ENCODE data around the gene NSMCE4A. TPM values are rescaled to one million over a fixed set of nuclear protein-coding genes. Genes with fewer than 3 reads are reported as not detected.

The NSMCE4A gene
- total and polyA plus RNA-seq, 2 donors (not counting 3 experiments of a cell fraction or from before 2014, with no cell fraction given) = 36.8 to 51.0 TPM

GRCh38 chr10:121965996-121966395 is 9.0 kb downstream of the NSMCE4A start:
- H3K27ac ChIP-seq (ENCODE audit: insufficient read depth, low read depth, low read length) = no peak overlapping the region
- FAIRE-seq (no peak), DNase-seq (ENCODE audit: low read depth, low spot score) (no peak)
- ChIA-PET POLR2A (no interaction called here), CTCF (no interaction called here)
- no peaks in the 10 kb centered on the region for H3K9me3 ChIP-seq (replicated peaks; ENCODE audit: control insufficient read depth, insufficient read depth, low read length)
- H3K9me1 ChIP-seq (replicated peaks; ENCODE audit: control insufficient read depth, extremely low read depth, insufficient read depth, low read length) = no peaks in the 10 kb centered on the region
- H3K9ac ChIP-seq (replicated peaks; ENCODE audit: extremely low read depth, insufficient read depth, low read length) = no peak overlapping the region
- H4K20me1 ChIP-seq (replicated peaks; ENCODE audit: control insufficient read depth, extremely low read depth, insufficient read depth, low read length) = no peaks in the 10 kb centered on the region
- no peak overlapping the region for H3K4me2 ChIP-seq (ENCODE audit: insufficient read depth, low read length)
- no peak for TF ChIP-seq MYC (IDR thresholded peaks at IDR 0.05; ENCODE audit: low read depth, low read length)
- no peak for TF ChIP-seq CTCF (IDR thresholded peaks at IDR 0.05; ENCODE audit: extremely low read depth in 1 of 2, insufficient read depth in 1 of 2, low read depth in 1 of 2, low read length in 2 of 2)
- TF ChIP-seq EZH2 (IDR thresholded peaks at IDR 0.05; ENCODE audit: borderline replicate concordance, low read depth, low read length, severe bottlenecking) = no peak
- TF ChIP-seq FOS (IDR thresholded peaks at IDR 0.05; ENCODE audit: borderline replicate concordance, insufficient read depth, low read length) = no peak
- no peak for TF ChIP-seq JUN (IDR thresholded peaks at IDR 0.05; ENCODE audit: borderline replicate concordance, insufficient read depth, insufficient read length, low read depth)
- no peak for TF ChIP-seq POLR2A (IDR thresholded peaks at IDR 0.05; ENCODE audit: low read depth, low read length)
- no peak for TF ChIP-seq MAX (IDR thresholded peaks at IDR 0.05; ENCODE audit: insufficient read depth, insufficient read length)
- TF ChIP-seq POLR2AphosphoS5 (IDR thresholded peaks at IDR 0.05; ENCODE audit: insufficient read depth, low read depth, low read length) = no peak
- no peak for TF ChIP-seq GATA2 (IDR thresholded peaks at IDR 0.05; ENCODE audit: insufficient read depth, insufficient read length, low read depth, low read length)
- H2AFZ ChIP-seq (ENCODE audit: low read depth, low read length) = no peak overlapping the region
- intact Hi-C loops (cut with micrococcal nuclease) (no loop called here), dilution Hi-C loops (cut with MboI; ENCODE audit: extremely low pct_ligation_motif_present, low sequenced_read_pairs) (no loop called here)
- H3K27me3 ChIP-seq (ENCODE audit: control insufficient read depth in 2 of 2, insufficient read depth in 2 of 2, low read length in 2 of 2) = no peaks in the 10 kb centered on the region
- no peak overlapping the region for H3K4me3 ChIP-seq (replicated peaks in 1 of 3; ENCODE audit: insufficient read depth in 1 of 3, low read depth in 1 of 3, low read length in 3 of 3)
- BruUV-seq (replicated peaks) = no TSS peak
- H3K4me1 ChIP-seq (ENCODE audit: control insufficient read depth, extremely low read depth, insufficient read depth, low read length) = no peaks in the 10 kb centered on the region
- H3K79me2 ChIP-seq (ENCODE audit: control insufficient read depth, insufficient read depth, low read length) = no peaks in the 10 kb centered on the region
- H3K36me3 ChIP-seq (ENCODE audit: control insufficient read depth in 2 of 2, extremely low read depth in 1 of 2, insufficient read depth in 2 of 2, low read length in 2 of 2) = peaks cover 8 to 14% of the 10 kb centered on the region in 2 experiments

Measured in endothelial cell of umbilical vein (primary cell).